ENCODE data around the gene REPS1.

GRCh38 chr6:139030228-139030963 is 42.3 kb upstream of the REPS1 start:
- TF ChIP-seq TAF1 (IDR thresholded peaks at IDR 0.05; ENCODE audit: borderline replicate concordance, low read depth, low read length) (no peak), POLR2AphosphoS5 (IDR thresholded peaks at IDR 0.05; ENCODE audit: low read depth, low read length) (no peak)
